SH-SY5Y (cell line): ENCODE measurements around the gene GPR17.

Experiments used
- GATA2 ChIP-seq: IDR thresholded peaks from 2 replicates; pipeline ENCODE4 v1.6.1; 2011; ENCODE audit warnings: mild to moderate bottlenecking, low read depth, low read length
- GATA3 ChIP-seq: IDR thresholded peaks from 2 replicates; pipeline ENCODE4 v1.6.1; 2011; ENCODE audit warnings: low read depth, mild to moderate bottlenecking, low read length, moderate library complexity

- no peak for TF ChIP-seq GATA2
- no peak for TF ChIP-seq GATA3
These were observed 21.0 kb upstream of the GPR17 start for GRCh38 chr2:127624756-127625571.
